ENCODE data around the gene DMAC2L.
"Not testable (repeated sequence)": the region's sequence is repeated elsewhere in the genome, so short reads cannot be mapped to it uniquely, and the experiment has no call there.

DMAC2L gene

GRCh38 chr14:50362764-50363713 is 50.9 kb downstream of the DMAC2L start:
- H3K9me3 Mint-ChIP-seq = no peaks in the 10 kb centered on the region
- peaks cover 4% of the 10 kb centered on the region for H3K27me3 Mint-ChIP-seq (ENCODE audit: low read depth, poor library complexity)
- H3K4me3 Mint-ChIP-seq = no peak overlapping the region
- H3K27ac Mint-ChIP-seq = no peak overlapping the region
- no peak for TF ChIP-seq CTCF (IDR thresholded peaks at IDR 0.05)
- no peak for DNase-seq
- H3K36me3 Mint-ChIP-seq (ENCODE audit: low read depth) = no peaks in the 10 kb centered on the region
- peaks cover 38% of the 10 kb centered on the region for H3K4me1 Mint-ChIP-seq

- peak overlapping the region; percentile 41 for H3K27ac Mint-ChIP-seq
- H3K36me3 Mint-ChIP-seq (ENCODE audit: low read depth) = no peaks in the 10 kb centered on the region
- TF ChIP-seq CTCF (IDR thresholded peaks at IDR 0.05) = no peak
- H3K9me3 Mint-ChIP-seq = no peaks in the 10 kb centered on the region
- no peak for DNase-seq
- peaks cover 4% of the 10 kb centered on the region for H3K27me3 Mint-ChIP-seq (ENCODE audit: low read depth, poor library complexity)
- H3K4me1 Mint-ChIP-seq = peaks cover 33% of the 10 kb centered on the region
- no peak overlapping the region for H3K4me3 Mint-ChIP-seq
Measured at GRCh38 chr14:50363714-50364111, 51.6 kb downstream of the DMAC2L start.

DNA sequence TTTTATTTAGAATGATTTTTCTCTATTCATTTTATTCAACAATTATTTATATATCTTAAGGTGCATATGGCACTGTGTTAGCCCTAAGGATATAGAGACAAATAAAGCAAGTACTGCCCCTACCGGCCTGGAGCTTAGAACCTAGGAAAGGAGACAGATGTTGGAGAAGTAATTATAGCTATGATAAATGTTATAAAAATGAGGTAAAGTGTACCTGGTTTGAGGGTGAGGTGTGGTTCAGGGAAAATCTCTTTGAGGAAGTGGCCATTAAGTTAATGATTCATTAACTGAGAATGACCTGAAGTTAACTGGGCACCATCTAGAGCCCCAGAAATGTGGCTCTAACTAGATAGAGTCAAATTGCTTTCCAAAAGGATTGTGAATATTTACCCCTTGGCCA is 52.7 kb downstream of the DMAC2L start:
- no peak overlapping the region for H3K4me3 Mint-ChIP-seq
- TF ChIP-seq CTCF (IDR thresholded peaks at IDR 0.05) = no peak
- H3K9me3 Mint-ChIP-seq = no peaks in the 10 kb centered on the region
- no peak overlapping the region for H3K27ac Mint-ChIP-seq
- H3K27me3 Mint-ChIP-seq (ENCODE audit: low read depth, poor library complexity) = peaks cover 4% of the 10 kb centered on the region
- H3K4me1 Mint-ChIP-seq = peaks cover 23% of the 10 kb centered on the region
- DNase-seq = no peak
- no peaks in the 10 kb centered on the region for H3K36me3 Mint-ChIP-seq (ENCODE audit: low read depth)

GRCh38 chr14:50365572-50365971 is 53.4 kb downstream of the DMAC2L start:
- H3K36me3 Mint-ChIP-seq (ENCODE audit: low read depth); H3K4me3 Mint-ChIP-seq; H3K9me3 Mint-ChIP-seq; H3K27ac Mint-ChIP-seq; DNase-seq; H3K27me3 Mint-ChIP-seq (ENCODE audit: low read depth, poor library complexity): not testable (repeated sequence)
- H3K4me1 Mint-ChIP-seq = peaks cover 18% of the 10 kb centered on the region

DNA sequence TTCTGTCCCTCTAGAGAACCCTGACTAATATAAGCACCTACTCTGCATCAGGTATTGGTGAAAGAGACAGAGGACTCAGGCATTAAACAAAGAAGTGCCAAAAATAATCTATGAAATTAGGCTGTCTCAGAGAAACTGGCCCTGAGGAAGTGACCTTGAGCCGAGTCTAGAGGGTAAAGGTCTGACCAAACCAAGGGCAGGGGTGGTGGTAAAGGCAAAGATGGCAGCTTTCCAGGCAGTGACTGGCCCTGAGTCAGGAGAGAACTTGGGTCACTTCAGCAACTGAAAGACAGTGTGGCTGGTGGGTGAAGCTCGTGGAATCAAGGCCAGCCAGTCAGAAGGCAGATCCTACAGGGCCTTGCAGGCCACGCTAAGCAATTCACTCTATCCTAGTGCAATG is 54.0 kb downstream of the DMAC2L start:
- Mint-ChIP-seq H3K4me1 (peaks cover 18% of the 10 kb centered on the region), H3K4me3 (no peak overlapping the region), H3K36me3 (ENCODE audit: low read depth) (no peaks in the 10 kb centered on the region), H3K9me3 (peaks cover 9% of the 10 kb centered on the region), H3K27ac (no peak overlapping the region), H3K27me3 (ENCODE audit: low read depth, poor library complexity) (no peaks in the 10 kb centered on the region)
- TF ChIP-seq CTCF (IDR thresholded peaks at IDR 0.05) = no peak
- no peak for DNase-seq

GRCh38 chr14:50366589-50366988 is 54.5 kb downstream of the DMAC2L start:
- DNase-seq = no peak
- peaks cover 9% of the 10 kb centered on the region for H3K9me3 Mint-ChIP-seq
- H3K36me3 Mint-ChIP-seq (ENCODE audit: low read depth) = no peaks in the 10 kb centered on the region
- H3K4me1 Mint-ChIP-seq = peaks cover 18% of the 10 kb centered on the region
- TF ChIP-seq CTCF (IDR thresholded peaks at IDR 0.05) = no peak
- H3K4me3 Mint-ChIP-seq = no peak overlapping the region
- H3K27me3 Mint-ChIP-seq (ENCODE audit: low read depth, poor library complexity) = no peaks in the 10 kb centered on the region
- peak overlapping the region; percentile 7 for H3K27ac Mint-ChIP-seq

Measured in nephron progenitor cell (in vitro differentiated cells).